Endothelial cell of umbilical vein (primary cell): ENCODE results near the gene TMEM164. TPM values are rescaled to one million over a fixed set of nuclear protein-coding genes. Genes with fewer than 3 reads are reported as not detected.

Experiments
- BruUV-seq: library from RNA; stranded (reverse); fragments of 400-500 nt; replicated peaks from 2 replicates; lab custom pipeline; 2021; lab: Mats Ljungman, UMichigan
- CTCF ChIA-PET: fragments of 300-600, 350-600 bp; sonication (Branson Sonifier 250); formaldehyde crosslinking; loops from one replicate; lab custom pipeline; 2021; ENCODE audit warnings: antibody characterized with exemption, inconsistent platforms; lab: Charles Lee
- POLR2A ChIA-PET: fragments of 300-600, 350-600 bp; sonication (Branson Sonifier 250); formaldehyde crosslinking; loops from one replicate; lab custom pipeline; 2021; ENCODE audit warnings: antibody characterized with exemption, inconsistent platforms; lab: Charles Lee
- DNase-seq: peaks from one replicate; pipeline ENCODE4 v3.0.0-alpha.2; 2011; ENCODE audit warnings: low read depth, low spot score
- FAIRE-seq: peaks from 2 replicates; lab custom pipeline; 2011; peaks lifted over from hg19 to GRCh38; lab: Jason Lieb, UNC
- H2AFZ ChIP-seq: 2 replicates; pipeline ENCODE4 v1.6.0; 2012; ENCODE audit warnings: low read depth, low read length, control low read depth, inconsistent platforms
- H3K27ac ChIP-seq: 2 replicates; pipeline ENCODE4 v1.5.1; 2011; ENCODE audit warnings: low read depth, mild to moderate bottlenecking, control low read depth, low read length, moderate library complexity; ENCODE audit not compliant: insufficient read depth
- H3K27me3 ChIP-seq, 2 experiments: 2 replicates each; pipeline versions ENCODE4 v1.6.0 to v1.6.1; 2011; ENCODE audit warnings: low read length in 2 of 2, mixed read lengths in 1 of 2; ENCODE audit not compliant: control insufficient read depth in 2 of 2, insufficient read depth in 2 of 2
- H3K36me3 ChIP-seq, 2 experiments: 2 replicates in 1 of 2; 3 replicates in 1 of 2; pipeline ENCODE4 v1.5.1; 2011; ENCODE audit warnings: low read length in 2 of 2, mild to moderate bottlenecking in 1 of 2, moderate library complexity in 1 of 2; ENCODE audit not compliant: control insufficient read depth in 2 of 2, insufficient read depth in 2 of 2; ENCODE audit errors: extremely low read depth in 1 of 2
- H3K4me1 ChIP-seq: 3 replicates; pipeline ENCODE4 v1.5.1; 2011; ENCODE audit warnings: mild to moderate bottlenecking, low read length; ENCODE audit not compliant: control insufficient read depth, insufficient read depth; ENCODE audit errors: extremely low read depth
- H3K4me2 ChIP-seq: 2 replicates; pipeline ENCODE4 v1.6.1; 2011; ENCODE audit warnings: low read length, control low read depth, mixed read lengths; ENCODE audit not compliant: insufficient read depth
- H3K4me3 ChIP-seq, 3 experiments: fragments of 200-600 bp in 1 of 3; sonication (generic), shearing (Covaris generic) in 1 of 3; replicated peaks in 1 of 3; 2 replicates each; pipeline ENCODE4 v1.5.1; 2011 to 2016; ENCODE audit warnings: control low read depth in 3 of 3, low read length in 3 of 3, mild to moderate bottlenecking in 2 of 3, inconsistent platforms in 1 of 3, low read depth in 1 of 3, moderate library complexity in 1 of 3; ENCODE audit not compliant: insufficient read depth in 1 of 3
- H3K79me2 ChIP-seq: 2 replicates; pipeline ENCODE4 v1.6.0; 2012; ENCODE audit warnings: low read length, inconsistent platforms; ENCODE audit not compliant: control insufficient read depth, insufficient read depth
- H3K9ac ChIP-seq: replicated peaks from 2 replicates; pipeline ENCODE3; 2011; ENCODE audit warnings: low read length, control low read depth; ENCODE audit not compliant: insufficient read depth; ENCODE audit errors: extremely low read depth
- H3K9me1 ChIP-seq: replicated peaks from 3 replicates; pipeline ENCODE4 v1.6.0; 2011; ENCODE audit warnings: mild to moderate bottlenecking, low read length; ENCODE audit not compliant: control insufficient read depth, insufficient read depth; ENCODE audit errors: extremely low read depth
- H3K9me3 ChIP-seq: replicated peaks from 2 replicates; pipeline ENCODE4 v1.5.1; 2012; ENCODE audit warnings: low read length, inconsistent platforms; ENCODE audit not compliant: control insufficient read depth, insufficient read depth
- H4K20me1 ChIP-seq: replicated peaks from 2 replicates; pipeline ENCODE3; 2011; ENCODE audit warnings: mild to moderate bottlenecking, low read length; ENCODE audit not compliant: control insufficient read depth, insufficient read depth; ENCODE audit errors: extremely low read depth
- EZH2 ChIP-seq: IDR thresholded peaks from 2 replicates; pipeline ENCODE4 v1.6.1; 2012; ENCODE audit warnings: borderline replicate concordance, low read depth, mild to moderate bottlenecking, moderate library complexity, low read length, inconsistent platforms; ENCODE audit not compliant: severe bottlenecking
- FOS ChIP-seq: IDR thresholded peaks from 2 replicates; pipeline ENCODE4 v1.6.1; 2011; ENCODE audit warnings: mild to moderate bottlenecking, low read length, moderate library complexity, borderline replicate concordance; ENCODE audit not compliant: insufficient read depth
- GATA2 ChIP-seq: IDR thresholded peaks from 2 replicates; pipeline ENCODE4 v1.7.0; 2011; ENCODE audit warnings: low read depth, mild to moderate bottlenecking, moderate library complexity, mixed read lengths, low read length; ENCODE audit not compliant: insufficient read length, insufficient read depth
- JUN ChIP-seq: IDR thresholded peaks from 2 replicates; pipeline ENCODE4 v1.6.1; 2011; ENCODE audit warnings: borderline replicate concordance, low read depth; ENCODE audit not compliant: insufficient read length, insufficient read depth
- MYC ChIP-seq: IDR thresholded peaks from one replicate; pipeline ENCODE4 v1.6.1; 2011; ENCODE audit warnings: mild to moderate bottlenecking, low read depth, low read length
- POLR2A ChIP-seq: IDR thresholded peaks from 2 replicates; pipeline ENCODE4 v1.6.1; 2012; ENCODE audit warnings: low read depth, mild to moderate bottlenecking, control low read depth, low read length
- POLR2AphosphoS5 ChIP-seq: IDR thresholded peaks from 2 replicates; pipeline ENCODE4 v1.6.1; 2012; ENCODE audit warnings: low read depth, mild to moderate bottlenecking, control low read depth, low read length, moderate library complexity; ENCODE audit not compliant: insufficient read depth
- dilution Hi-C: fragments of 300-500 bp; cut with MboI; formaldehyde crosslinking; loops from one replicate; pipeline ENCODE4 v1.15.0; 2019; ENCODE audit warnings: low sequenced_read_pairs; ENCODE audit not compliant: extremely low pct_ligation_motif_present
- intact Hi-C: fragments of 100-400 bp; cut with micrococcal nuclease; formaldehyde crosslinking; loops from one replicate; pipeline ENCODE4 v1.10.0; 2022
- polyA plus RNA-seq, 4 experiments: library from polyadenylated mRNA; depleted of rRNA in 3 of 4; stranded (reverse) in 3 of 4; unstranded in 1 of 4; fragments of >200 nt; gene quantifications; 2 replicates each; pipeline versions ENCODE4 v1.2.1 to v1.2.3, GENCODE V29; 2011 to 2012; ENCODE audit warnings: missing spikeins in 1 of 4
- total RNA-seq: library from RNA; stranded (reverse); gene quantifications from 2 replicates; pipeline ENCODE4 v1.2.3, GENCODE V29; 2021
- TF ChIP-seq, protein P1 (sequence below), 2 donors: IDR thresholded peaks; 1 replicate in 1 of 2; 2 replicates in 1 of 2; pipeline ENCODE4 v1.5.1; 2011; ENCODE audit warnings: low read length in 2 of 2, mild to moderate bottlenecking in 2 of 2, moderate library complexity in 2 of 2, control low read depth in 1 of 2, inconsistent platforms in 1 of 2, low read depth in 1 of 2; ENCODE audit not compliant: insufficient read depth in 1 of 2; ENCODE audit errors: extremely low read depth in 1 of 2
- TF ChIP-seq, protein P2 (sequence below): IDR thresholded peaks from 2 replicates; pipeline ENCODE4 v1.6.1; 2011; ENCODE audit not compliant: insufficient read depth, insufficient read length

Gene TMEM164
- total and polyA plus RNA-seq, 2 donors (not counting 3 experiments of a cell fraction or from before 2014, with no cell fraction given), result 12.8 to 22.2 TPM

DNA sequence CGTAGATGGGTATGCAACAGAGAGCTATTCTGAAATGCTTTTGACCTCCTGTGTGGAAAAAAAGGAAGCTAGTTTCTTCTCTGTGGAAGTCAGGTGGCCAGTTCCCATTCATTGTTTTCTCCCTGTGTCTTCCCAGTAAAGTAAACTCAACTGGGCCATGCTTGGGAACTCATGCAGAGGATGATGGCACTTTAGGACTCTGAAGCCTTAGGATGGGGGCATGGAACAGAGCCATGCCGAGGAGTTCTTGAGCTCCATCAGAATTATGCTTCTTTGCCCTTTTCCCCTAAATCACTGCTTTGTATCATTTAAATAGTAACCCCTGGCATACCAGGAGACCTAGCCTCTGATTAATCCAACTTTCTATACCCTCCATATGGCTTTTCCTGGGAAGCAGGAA, 3.2 kb downstream of the TMEM164 start:
- no peak for DNase-seq
- Histone ChIP-seq H3K9ac (no peak overlapping the region), H3K27me3 (no peaks in the 10 kb centered on the region), H3K4me2 (no peak overlapping the region), H2AFZ (no peak overlapping the region), H3K4me1 (peaks cover 6% of the 10 kb centered on the region), H3K9me3 (no peaks in the 10 kb centered on the region), H3K79me2 (peaks cover 2% of the 10 kb centered on the region), H3K9me1 (no peaks in the 10 kb centered on the region), H3K4me3 (no peak overlapping the region), H3K36me3 (no peaks in the 10 kb centered on the region), H3K27ac (no peak overlapping the region), H4K20me1 (no peaks in the 10 kb centered on the region)
- ChIA-PET CTCF (interaction anchor here (1.2 to 1.6 kb wide), 2 partner anchors 52 to 140 kb away, joined by 3 read pairs; no protein-coding TSS in a partner anchor), POLR2A (no interaction called here)
- intact Hi-C loops (no loop called here), dilution Hi-C loops (no loop called here)
- no TSS peak for BruUV-seq
- TF ChIP-seq, protein P1, sequence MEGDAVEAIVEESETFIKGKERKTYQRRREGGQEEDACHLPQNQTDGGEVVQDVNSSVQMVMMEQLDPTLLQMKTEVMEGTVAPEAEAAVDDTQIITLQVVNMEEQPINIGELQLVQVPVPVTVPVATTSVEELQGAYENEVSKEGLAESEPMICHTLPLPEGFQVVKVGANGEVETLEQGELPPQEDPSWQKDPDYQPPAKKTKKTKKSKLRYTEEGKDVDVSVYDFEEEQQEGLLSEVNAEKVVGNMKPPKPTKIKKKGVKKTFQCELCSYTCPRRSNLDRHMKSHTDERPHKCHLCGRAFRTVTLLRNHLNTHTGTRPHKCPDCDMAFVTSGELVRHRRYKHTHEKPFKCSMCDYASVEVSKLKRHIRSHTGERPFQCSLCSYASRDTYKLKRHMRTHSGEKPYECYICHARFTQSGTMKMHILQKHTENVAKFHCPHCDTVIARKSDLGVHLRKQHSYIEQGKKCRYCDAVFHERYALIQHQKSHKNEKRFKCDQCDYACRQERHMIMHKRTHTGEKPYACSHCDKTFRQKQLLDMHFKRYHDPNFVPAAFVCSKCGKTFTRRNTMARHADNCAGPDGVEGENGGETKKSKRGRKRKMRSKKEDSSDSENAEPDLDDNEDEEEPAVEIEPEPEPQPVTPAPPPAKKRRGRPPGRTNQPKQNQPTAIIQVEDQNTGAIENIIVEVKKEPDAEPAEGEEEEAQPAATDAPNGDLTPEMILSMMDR (IDR thresholded peaks at IDR 0.05; ENCODE audit: extremely low read depth in 1 of 2, insufficient read depth in 1 of 2, low read depth in 1 of 2, low read length in 2 of 2), result no peak
- TF ChIP-seq FOS, result no peak
- no peak for FAIRE-seq

DNA sequence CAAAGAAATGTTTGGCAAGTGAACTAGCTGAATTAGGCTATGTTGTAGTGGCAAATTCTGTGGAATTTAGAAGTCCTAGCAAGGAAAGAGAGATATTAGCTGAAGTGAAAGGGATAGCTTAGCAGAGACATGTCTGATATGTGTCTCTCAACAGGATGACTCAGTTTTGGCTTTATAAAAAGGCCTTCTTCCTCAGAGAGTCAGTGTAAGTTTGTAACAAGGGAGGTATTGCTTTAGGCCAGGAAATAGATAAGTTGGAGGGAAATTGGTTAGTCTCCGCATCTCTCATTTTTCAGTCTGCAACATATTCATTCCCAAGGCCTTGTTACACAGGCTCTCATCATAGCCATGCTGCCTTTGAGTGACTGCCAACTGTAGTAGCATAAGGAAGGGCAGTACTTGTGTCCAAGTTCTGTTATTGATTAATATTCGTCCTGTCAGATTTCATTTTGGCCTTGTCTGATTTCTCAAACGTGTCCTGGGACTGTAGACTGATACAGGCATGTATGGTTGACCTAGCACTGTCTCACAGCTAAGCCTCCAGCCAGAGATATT, 4.0 kb downstream of the TMEM164 start:
- DNase-seq (no peak), FAIRE-seq (no peak)
- intact Hi-C loops, result no loop called here
- TF ChIP-seq FOS (no peak), POLR2A (no peak), POLR2AphosphoS5 (no peak), JUN (no peak), GATA2 (no peak), MYC (no peak), EZH2 (no peak)
- TF ChIP-seq, protein P2, sequence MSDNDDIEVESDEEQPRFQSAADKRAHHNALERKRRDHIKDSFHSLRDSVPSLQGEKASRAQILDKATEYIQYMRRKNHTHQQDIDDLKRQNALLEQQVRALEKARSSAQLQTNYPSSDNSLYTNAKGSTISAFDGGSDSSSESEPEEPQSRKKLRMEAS, result no peak
- TF ChIP-seq, protein P1 (IDR thresholded peaks at IDR 0.05; ENCODE audit: extremely low read depth in 1 of 2, insufficient read depth in 1 of 2, low read depth in 1 of 2, low read length in 2 of 2), result no peak
- peaks cover 5% of the 10 kb centered on the region for H3K4me1 ChIP-seq
- no peaks in the 10 kb centered on the region for H3K36me3 ChIP-seq
- dilution Hi-C loops, result no loop called here
- no peak overlapping the region for H3K4me3 ChIP-seq
- H3K9me1 ChIP-seq, result no peaks in the 10 kb centered on the region
- H3K79me2 ChIP-seq, result peaks cover 2% of the 10 kb centered on the region
- no peak overlapping the region for H3K27ac ChIP-seq
- BruUV-seq, result no TSS peak
- H3K9ac ChIP-seq, result no peak overlapping the region
- no peaks in the 10 kb centered on the region for H3K9me3 ChIP-seq
- no peak overlapping the region for H3K4me2 ChIP-seq
- POLR2A ChIA-PET, result no interaction called here
- CTCF ChIA-PET, result interaction anchor here (1.2 to 1.6 kb wide), 2 partner anchors 52 to 140 kb away, joined by 3 read pairs; no protein-coding TSS in a partner anchor
- no peak overlapping the region for H2AFZ ChIP-seq
- H4K20me1 ChIP-seq, result no peaks in the 10 kb centered on the region
- no peaks in the 10 kb centered on the region for H3K27me3 ChIP-seq
